ENCODE results near the gene ZNF275.

DNA sequence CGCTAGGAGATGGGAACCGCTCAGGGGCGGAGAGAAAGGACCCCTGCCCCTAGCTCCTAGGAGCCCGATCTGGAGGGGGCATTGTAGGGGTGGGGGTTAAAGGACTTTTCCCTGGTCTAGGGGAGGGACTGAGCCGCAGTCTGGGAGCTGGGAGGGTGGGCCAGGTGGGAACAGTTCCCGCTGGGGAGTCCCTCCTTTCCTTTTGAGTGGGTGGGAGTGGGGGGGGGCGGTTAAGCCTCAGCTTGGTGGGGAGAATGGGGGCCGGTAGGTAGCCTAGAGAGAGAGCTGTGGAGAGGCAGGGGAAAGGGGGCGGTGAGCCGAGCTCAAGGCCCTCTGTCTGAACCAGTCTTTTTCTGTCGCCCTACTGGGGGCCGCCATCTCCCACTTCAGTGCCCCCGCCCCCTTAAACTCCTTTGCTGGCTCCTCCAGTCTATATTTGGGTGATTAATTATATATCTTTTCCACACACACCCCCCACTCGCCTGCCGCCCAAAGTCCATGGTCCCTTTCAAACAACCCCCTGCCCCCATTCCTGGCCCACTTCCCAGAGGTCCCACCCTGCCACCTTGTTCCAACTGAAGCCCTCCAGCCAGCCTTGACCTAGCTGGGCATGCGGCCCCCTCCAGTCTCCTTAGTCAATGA, 822 bp downstream of the ZNF275 start:
- no peak for TF ChIP-seq POLR2AphosphoS5 (IDR thresholded peaks at IDR 0.05)
- TF ChIP-seq, protein P1, sequence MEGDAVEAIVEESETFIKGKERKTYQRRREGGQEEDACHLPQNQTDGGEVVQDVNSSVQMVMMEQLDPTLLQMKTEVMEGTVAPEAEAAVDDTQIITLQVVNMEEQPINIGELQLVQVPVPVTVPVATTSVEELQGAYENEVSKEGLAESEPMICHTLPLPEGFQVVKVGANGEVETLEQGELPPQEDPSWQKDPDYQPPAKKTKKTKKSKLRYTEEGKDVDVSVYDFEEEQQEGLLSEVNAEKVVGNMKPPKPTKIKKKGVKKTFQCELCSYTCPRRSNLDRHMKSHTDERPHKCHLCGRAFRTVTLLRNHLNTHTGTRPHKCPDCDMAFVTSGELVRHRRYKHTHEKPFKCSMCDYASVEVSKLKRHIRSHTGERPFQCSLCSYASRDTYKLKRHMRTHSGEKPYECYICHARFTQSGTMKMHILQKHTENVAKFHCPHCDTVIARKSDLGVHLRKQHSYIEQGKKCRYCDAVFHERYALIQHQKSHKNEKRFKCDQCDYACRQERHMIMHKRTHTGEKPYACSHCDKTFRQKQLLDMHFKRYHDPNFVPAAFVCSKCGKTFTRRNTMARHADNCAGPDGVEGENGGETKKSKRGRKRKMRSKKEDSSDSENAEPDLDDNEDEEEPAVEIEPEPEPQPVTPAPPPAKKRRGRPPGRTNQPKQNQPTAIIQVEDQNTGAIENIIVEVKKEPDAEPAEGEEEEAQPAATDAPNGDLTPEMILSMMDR (IDR thresholded peaks at IDR 0.05): no peak
